GM18508 (cell line): ENCODE measurements around the gene CLDN6.

Source experiments
- ATAC-seq: cut with Tn5 transposase; IDR thresholded peaks from one replicate; pipeline ENCODE4 v1.9.1; 2021; ENCODE audit warnings: moderate number of reproducible peaks; ENCODE audit not compliant: insufficient read depth, unreplicated experiment

The CLDN6 gene

DNA sequence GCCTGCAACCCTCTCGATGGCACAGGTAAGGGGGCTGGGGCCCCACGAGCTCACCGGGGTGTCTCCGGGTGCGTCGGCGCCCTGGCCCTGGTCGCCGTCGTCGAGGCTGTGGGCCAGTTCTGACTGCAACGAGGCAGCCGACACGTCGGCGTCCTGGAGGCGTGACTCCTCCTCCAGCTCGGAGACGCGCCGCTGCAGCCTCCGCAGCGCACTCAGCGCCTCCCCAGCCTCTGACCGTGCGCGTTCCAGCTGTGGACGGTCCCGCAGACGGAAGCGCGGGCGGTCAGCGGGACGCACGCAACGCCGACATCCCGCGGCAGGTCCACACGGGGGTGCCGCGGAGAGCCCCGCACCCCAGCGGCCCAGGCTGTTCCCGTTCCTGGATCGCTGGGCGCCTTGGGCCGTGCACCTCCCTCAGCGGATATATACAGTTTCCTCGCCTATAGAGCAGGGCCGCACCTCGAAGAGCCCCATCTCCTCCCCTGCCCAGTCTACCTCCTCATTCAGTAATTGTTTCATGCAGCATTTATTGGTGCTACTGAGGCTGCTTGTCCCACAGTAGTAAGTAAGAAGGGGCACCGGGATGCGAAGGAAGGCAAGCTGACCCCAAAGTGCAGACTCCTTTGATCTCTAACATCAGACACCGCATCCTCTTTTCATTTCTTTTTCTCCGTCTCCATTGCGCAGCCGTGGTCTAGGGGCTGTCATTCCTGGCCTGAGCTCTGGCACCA, 11.7 kb upstream of the CLDN6 start:
- no peak for ATAC-seq

DNA sequence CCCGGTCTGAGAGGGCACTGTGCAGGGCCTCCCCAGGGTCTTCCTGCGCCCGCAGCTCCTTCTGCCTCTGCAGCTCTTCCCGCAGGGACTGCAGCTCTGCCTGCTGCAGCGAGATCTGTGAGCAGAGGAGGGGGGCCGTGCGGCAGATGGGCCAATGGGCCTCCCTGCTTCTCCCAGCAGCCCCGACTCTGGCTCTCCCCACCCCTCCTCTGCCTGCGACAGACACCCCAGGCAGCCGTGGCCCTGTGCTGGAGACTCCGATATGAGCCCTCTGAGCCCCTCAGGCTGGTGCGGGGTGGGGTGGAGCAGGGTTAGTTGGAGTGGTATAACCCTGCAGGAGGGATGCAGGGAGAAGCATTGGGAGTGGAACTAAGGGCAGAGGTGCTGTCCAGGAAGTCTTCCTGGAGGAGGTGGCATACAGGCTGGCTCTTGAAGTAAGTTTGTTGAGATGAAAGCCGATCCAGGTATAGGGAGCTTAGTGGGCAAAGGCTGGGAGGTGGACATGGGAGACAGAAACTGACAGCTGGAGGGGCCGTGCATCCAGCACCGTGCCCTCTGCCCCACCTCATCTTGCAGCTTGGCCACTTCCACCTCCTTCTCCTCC, 10.8 kb upstream of the CLDN6 start:
- ATAC-seq: no peak

DNA sequence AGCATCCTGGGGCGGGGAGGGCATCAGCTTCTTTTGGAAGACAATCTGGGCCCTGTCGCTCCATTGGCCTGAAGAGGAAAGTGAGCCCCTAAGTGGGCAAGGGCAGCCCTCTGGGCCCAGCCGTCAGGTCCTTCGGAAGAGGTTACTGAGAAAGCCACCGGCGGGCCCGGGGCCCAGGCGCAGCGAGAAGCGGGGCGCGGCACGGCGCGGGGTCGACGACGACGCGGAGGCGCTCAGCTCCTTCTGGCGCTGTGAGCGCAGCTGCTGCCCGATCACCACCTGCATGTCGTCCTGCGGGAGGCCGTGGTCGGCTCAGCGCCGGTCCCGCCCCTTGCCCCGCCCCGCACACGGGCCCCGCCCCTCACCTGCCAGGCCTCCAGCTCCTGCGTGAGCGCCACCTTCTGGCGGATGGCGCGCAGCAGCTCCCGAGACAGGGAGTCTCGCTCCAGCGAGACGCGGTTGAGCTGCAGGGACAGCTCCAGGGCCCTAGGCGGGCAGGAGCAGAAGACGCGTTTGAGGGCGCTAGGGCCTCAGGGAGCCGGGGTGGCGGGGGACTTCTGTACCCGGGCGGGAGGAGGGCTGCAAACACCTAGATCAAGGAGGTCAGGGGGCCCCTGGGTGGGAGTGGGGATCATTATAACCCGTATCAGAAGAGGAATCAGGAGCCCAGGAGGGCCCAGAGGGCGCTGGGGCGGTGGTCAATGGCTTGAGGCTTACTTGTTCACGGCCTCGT, 10.2 kb upstream of the CLDN6 start:
- no peak for ATAC-seq

DNA sequence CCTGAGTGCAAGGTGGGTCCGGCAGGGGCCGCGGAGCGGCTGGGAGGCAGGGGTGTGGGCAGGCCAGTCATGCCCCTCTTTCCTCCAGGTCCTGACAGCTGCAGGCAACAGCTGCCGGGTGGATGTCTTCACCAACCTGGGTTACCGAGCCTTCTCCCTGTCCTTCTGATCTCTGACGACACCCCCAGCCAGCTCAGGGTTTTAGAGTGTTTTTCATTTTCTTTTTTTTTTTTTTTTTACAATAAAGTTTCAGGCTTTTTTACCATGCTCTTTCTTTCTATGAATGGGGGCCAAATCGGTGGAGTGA, 9.5 kb upstream of the CLDN6 start:
- no peak for ATAC-seq

GRCh38 chr16:3026609-3027488, 8.9 kb upstream of the CLDN6 start:
- no peak for ATAC-seq

DNA sequence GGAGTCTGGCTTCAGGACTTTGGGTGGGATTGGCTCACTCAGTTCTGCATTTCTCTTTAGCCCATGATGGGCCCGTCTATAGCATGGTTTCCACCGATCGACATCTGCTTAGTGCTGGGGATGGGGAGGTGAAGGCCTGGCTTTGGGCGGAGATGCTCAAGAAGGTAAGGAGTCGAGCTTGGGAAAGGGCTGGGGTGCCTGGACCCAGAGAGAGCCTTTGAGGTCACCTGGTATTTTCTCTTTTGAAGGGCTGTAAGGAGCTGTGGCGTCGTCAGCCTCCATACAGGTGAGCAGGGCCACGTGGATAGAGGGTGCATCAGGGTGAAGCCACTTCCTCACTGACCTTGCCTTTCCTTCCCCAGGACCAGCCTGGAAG, 8.0 kb upstream of the CLDN6 start:
- no peak for ATAC-seq

GRCh38 chr16:3025032-3026002, 7.3 kb upstream of the CLDN6 start:
- no peak for ATAC-seq

DNA sequence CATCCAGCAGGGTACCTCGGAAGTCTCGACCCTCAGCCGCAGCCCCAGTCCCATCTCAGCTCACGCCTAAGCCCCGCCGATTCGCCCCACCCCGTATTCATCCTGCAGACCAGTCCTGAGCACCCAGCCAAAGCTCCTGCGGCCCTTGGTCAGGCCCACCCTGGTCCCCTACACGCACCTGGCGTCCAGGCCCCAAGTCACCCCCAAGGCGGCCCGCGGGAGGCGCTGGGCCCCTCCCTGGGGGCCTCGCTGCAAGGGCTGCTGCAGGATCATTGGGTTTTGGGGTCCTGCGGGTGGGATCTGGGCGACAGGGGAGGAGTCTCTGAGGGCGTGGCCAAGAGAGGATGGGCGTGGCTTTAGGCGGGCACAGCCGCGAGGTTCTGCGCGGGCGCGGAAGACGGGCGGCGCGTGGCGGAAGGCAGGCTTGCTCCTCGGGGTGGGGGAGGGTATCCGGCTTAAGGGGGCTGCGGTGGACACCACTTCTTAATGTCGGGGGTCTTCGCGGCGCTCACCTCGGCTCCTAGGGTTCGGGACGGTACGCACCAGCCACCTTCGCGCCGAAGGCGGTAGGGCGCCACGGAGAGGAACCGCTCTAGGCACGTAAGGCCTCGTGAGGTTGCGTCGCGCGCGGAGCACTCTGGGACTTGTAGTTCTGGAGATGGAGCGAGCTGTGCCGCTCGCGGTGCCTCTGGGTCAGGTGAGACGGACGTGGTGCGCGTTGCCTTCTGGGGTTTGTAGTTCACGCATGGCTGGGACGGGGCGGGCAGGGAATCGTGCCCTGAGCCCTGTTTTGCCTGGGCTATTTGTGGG, 5.9 kb upstream of the CLDN6 start, which contains the start of the genes HCFC1R1 and THOC6:
HCFC1R1 (minus strand) TSS at position 274 of the 810 bp plus-strand sequence; CDS start at position 273, 1 bp downstream.
THOC6 (plus strand) TSS at position 367 of the 810 bp plus-strand sequence; CDS start at position 659, 292 bp downstream.
- peak; percentile 63 for ATAC-seq

- ATAC-seq: no peak
These were observed 5.4 kb upstream of the CLDN6 start for GRCh38 chr16:3023415-3023668.

DNA sequence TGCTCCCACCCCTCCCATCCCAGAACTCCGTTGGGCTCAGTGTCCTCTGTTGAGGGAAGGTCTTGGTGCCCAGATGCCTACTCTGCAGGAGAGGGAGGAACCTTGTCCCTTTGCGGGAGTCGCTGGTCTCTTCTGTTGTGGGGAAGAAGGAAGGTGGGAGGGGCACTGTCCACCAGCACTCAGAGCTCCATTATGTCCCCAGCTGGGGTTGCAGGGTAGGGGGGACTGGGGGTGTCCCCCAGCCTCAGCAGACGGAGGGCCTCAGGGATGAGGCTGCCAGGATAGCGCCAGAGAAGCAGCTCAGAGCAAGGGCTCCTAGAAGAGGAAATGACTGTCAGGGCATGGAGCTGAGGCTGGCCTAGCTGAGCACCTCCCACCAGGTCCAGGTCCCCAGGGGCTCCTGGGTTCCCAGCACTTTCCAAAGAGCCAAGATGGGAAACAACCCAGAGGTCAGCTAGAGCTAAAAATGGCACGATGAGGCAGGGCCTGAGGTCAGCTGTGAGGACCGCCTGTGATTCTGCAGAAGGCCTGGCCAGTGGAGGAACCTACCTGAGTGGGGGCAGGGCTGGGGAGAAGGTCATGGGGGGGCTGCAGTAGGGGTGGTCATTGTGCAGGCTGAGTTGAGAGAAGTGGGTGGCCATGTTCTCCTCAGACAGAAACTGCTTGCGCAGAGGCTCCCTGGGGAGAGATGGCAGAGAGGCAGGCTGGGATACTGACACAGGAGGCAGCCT, 4.9 kb upstream of the CLDN6 start:
- no peak for ATAC-seq

DNA sequence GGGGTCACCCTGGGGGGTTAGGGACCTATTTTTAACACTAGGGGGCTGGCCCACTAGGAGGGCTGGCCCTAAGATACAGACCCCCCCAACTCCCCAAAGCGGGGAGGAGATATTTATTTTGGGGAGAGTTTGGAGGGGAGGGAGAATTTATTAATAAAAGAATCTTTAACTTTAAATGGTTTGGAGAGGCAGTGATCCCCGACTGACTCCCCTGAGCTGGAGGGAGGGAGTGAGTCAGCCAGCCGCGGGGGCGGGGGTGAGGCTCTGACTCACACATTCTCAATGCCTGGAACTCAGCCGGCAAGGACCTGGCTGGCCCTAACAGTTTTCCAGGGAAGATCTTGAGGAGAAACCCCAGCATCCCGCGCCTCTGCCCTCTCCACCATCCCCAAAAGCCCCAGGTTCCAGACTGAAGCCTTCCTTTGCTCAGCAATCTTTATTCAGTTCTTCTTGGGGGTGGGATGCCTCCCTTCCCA, 4.3 kb upstream of the CLDN6 start:
- ATAC-seq: no peak

- no peak for ATAC-seq
These were observed 3.6 kb upstream of the CLDN6 start for GRCh38 chr16:3021449-3022207.

DNA sequence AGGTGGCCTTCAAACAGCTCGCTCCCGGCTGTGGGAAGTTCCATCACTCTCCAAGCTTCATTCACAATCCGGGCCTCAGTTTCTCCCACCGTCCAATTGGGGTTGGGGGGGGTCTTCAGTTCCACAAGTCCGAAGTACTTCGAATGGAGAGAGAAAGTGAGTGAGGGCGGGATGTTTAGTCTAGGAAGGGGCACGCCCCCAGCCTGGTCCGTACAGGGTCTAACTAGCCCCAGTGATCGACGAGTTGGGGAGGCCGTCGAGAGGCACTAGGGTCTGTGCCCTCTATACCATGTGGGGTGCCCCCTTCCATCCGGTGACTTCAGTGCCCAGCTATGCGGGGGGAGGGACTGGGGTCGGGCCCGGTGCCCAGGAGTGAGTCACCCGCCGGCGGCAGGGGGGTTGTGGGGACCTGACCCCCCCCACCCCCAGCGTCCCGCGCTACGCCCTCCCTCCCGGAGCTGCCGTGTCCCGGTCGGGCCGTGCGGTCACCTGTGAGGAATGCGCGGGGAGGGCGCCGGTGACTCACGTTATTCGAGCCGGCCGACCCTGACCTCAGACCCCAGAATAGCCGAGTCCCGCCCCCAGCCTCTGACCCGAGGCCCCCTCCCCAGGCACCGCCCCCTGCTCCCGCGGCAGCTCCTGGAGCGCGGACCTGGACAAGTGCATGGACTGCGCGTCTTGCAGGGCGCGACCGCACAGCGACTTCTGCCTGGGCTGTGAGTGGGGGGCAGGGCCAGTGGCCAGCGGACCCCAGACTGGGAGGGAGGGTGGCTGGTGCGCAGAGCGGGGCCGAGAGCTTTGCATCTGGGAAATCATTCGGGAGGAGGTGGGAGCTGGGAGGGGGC, 2.8 kb upstream of the CLDN6 start:
- no peak for ATAC-seq

GRCh38 chr16:3020247-3020603, 2.2 kb upstream of the CLDN6 start, which contains the start of gene TNFRSF12A:
Gene TNFRSF12A (plus strand): TSS chr16:3020368. CDS start chr16:3020398, 30 bp downstream.
- no peak for ATAC-seq

- no peak for ATAC-seq
These were observed 1.7 kb upstream of the CLDN6 start for GRCh38 chr16:3019594-3020246.

DNA sequence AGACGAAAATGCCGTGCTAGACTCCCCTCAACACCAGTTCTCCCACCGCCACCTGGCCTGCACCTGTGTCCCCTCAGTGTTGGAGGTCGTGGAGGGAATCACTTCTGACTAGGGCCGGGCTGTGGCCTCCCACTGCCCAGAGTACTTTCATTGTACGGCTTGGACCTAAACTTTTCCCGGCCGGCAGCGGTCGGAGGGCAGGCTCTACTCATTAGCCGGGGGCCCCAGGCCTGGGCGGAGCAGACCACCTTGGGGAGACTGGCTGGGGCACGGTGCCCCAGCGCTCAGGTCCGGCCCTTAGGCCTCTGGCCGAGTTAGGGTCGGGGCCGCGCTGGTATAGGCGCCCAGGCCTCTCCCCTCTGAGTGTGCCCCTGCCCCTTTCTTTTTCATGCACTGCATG, 639 bp downstream of the CLDN6 start:
- ATAC-seq: no peak
